Peyer's patch (tissue), 4 donors: Measurements from ENCODE around the gene BAG3. TPM values are rescaled to one million over a fixed set of nuclear protein-coding genes. Genes with fewer than 3 reads are reported as not detected.
"Not testable (repeated sequence)": the region's sequence is repeated elsewhere in the genome, so short reads cannot be mapped to it uniquely, and the experiment has no call there.

Experiments used
- DNase-seq, 3 donors: peaks; one replicate each; pipeline ENCODE4 v3.0.0-alpha.2; 2017 to 2019
- H3K27ac ChIP-seq, 4 donors: fragments of 200-600 bp; sonication (generic); one replicate each; pipeline ENCODE4 v1.5.1; 2016 to 2019
- H3K27me3 ChIP-seq, 2 donors: fragments of 200-600 bp; sonication (generic); one replicate each; pipeline ENCODE4 v1.5.1; 2019
- H3K36me3 ChIP-seq, 3 donors: fragments of 200-600 bp; sonication (generic); one replicate each; pipeline ENCODE4 v1.5.1; 2016 to 2019
- H3K4me1 ChIP-seq, 4 donors: fragments of 200-600 bp; sonication (generic); one replicate each; pipeline ENCODE4 v1.5.1; 2016 to 2019
- H3K4me3 ChIP-seq, 4 donors: fragments of 200-600 bp; sonication (generic); 1 replicate in 3 of 4; 2 replicates in 1 of 4; pipeline ENCODE4 v1.5.1; 2016 to 2019; ENCODE audit warnings: mild to moderate bottlenecking in 1 of 4
- H3K9me3 ChIP-seq, 4 donors: fragments of 200-600 bp; sonication (generic); one replicate each; pipeline ENCODE4 v1.5.1; 2016 to 2019; ENCODE audit warnings: mild to moderate bottlenecking in 1 of 4
- CTCF ChIP-seq, 6 experiments: fragments of 450-650 bp in 4 of 6; fragments of 200-600 bp in 2 of 6; sonication (generic) in 1 of 6; IDR thresholded peaks; one replicate each; pipeline ENCODE4 v1.5.1; 2017 to 2019; ENCODE audit warnings: antibody characterized with exemption in 6 of 6, mild to moderate bottlenecking in 3 of 6, moderate library complexity in 1 of 6
- POLR2A ChIP-seq, 2 donors: fragments of 450-650 bp; IDR thresholded peaks; one replicate each; pipeline ENCODE4 v1.5.1; 2017; ENCODE audit warnings: antibody characterized with exemption in 2 of 2, mild to moderate bottlenecking in 2 of 2, moderate library complexity in 2 of 2
- total RNA-seq, 4 donors: library from RNA; depleted of rRNA; stranded (reverse); fragments of >200 nt; gene quantifications; one replicate each; pipeline ENCODE4 v1.1.0, GENCODE V29; 2016

Gene BAG3
- total RNA-seq, 4 donors from 2014 or later: 14.9 to 26.4 (median 19.8) TPM

GRCh38 chr10:119611433-119611832 is 39.7 kb upstream of the BAG3 start:
- H3K9me3 ChIP-seq: no peaks in the 10 kb centered on the region
- no peak for TF ChIP-seq CTCF (IDR thresholded peaks at IDR 0.05)
- TF ChIP-seq POLR2A (IDR thresholded peaks at IDR 0.05): no peak
- H3K4me3 ChIP-seq: no peak overlapping the region
- no peaks in the 10 kb centered on the region for H3K27me3 ChIP-seq
- DNase-seq: no peak
- H3K27ac ChIP-seq: no peak overlapping the region
- no peaks in the 10 kb centered on the region for H3K4me1 ChIP-seq
- H3K36me3 ChIP-seq: no peaks in the 10 kb centered on the region

- H3K9me3 ChIP-seq: no peaks in the 10 kb centered on the region
- no peak overlapping the region for H3K4me3 ChIP-seq
- H3K27me3 ChIP-seq: no peaks in the 10 kb centered on the region
- no peak for DNase-seq
- no peak overlapping the region for H3K27ac ChIP-seq
- no peak for TF ChIP-seq POLR2A (IDR thresholded peaks at IDR 0.05)
- TF ChIP-seq CTCF (IDR thresholded peaks at IDR 0.05): no peak
- no peaks in the 10 kb centered on the region for H3K4me1 ChIP-seq
- no peaks in the 10 kb centered on the region for H3K36me3 ChIP-seq
These were observed 37.4 kb upstream of the BAG3 start for GRCh38 chr10:119613741-119614140.

- no peak overlapping the region for H3K4me3 ChIP-seq
- TF ChIP-seq CTCF (IDR thresholded peaks at IDR 0.05): no peak
- TF ChIP-seq POLR2A (IDR thresholded peaks at IDR 0.05): no peak
- no peaks in the 10 kb centered on the region for H3K36me3 ChIP-seq
- DNase-seq: no peak
- no peaks in the 10 kb centered on the region for H3K9me3 ChIP-seq
- no peak overlapping the region for H3K27ac ChIP-seq
- no peaks in the 10 kb centered on the region for H3K27me3 ChIP-seq
- H3K4me1 ChIP-seq: no peaks in the 10 kb centered on the region
These were observed 36.5 kb upstream of the BAG3 start for GRCh38 chr10:119614686-119615085.

DNA sequence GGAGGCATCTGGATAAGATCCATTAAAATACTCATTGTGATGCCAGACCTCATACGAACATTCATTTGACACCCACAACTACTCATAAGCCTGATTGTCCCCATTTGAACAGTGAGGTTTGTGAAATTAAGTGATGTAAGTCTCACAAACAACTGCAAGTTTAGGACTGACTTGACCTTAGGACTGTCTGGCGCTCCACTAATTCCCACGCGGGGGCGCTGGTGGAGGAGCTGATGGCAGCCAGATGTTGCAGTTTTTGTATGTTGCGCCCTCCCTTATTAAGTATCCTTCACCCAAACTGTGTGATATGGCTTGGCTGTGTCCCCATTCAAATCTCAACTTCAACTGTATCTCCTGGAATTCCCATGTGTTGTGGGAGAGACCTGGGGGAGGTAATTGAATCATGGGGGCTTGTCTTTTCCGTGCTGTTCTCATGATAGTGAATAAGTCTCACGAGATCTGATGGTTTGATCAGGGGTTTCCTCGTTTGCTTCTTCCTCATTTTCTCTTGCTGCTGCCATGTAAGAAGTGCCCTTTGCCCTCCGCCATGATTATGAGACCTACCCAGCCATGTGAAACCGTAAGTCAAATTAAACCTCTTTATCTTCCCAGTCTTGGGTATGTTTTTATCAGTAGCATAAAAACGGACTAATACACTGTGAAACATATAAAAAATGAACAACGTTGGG is 34.2 kb upstream of the BAG3 start:
- no peak for DNase-seq
- H3K27ac ChIP-seq: no peak overlapping the region
- H3K4me3 ChIP-seq: no peak overlapping the region
- TF ChIP-seq POLR2A (IDR thresholded peaks at IDR 0.05): no peak
- TF ChIP-seq CTCF (IDR thresholded peaks at IDR 0.05): peak in 1 of 6 experiments; percentile 12
- H3K27me3 ChIP-seq: no peaks in the 10 kb centered on the region
- no peaks in the 10 kb centered on the region for H3K4me1 ChIP-seq
- H3K9me3 ChIP-seq: no peaks in the 10 kb centered on the region
- no peaks in the 10 kb centered on the region for H3K36me3 ChIP-seq

DNA sequence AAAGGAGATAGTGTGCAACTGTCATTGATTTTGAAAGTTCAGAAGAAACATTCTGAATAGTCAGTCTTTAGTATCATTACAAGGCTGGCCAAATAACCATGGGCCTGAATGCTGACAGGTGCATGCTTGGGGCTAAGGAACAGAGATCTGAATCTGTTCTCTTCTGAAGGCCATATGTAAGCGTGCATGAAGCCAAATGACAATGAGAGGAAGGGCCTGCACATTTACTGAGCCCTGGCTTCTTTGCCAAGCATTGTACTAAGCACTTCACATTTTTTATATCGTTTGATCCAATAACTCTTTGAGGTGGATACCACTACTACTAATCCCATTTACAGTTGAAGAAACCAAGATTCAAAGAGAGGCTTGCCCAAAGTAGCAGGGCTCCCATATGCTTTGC is 32.0 kb upstream of the BAG3 start:
- no peaks in the 10 kb centered on the region for H3K27me3 ChIP-seq
- no peak for DNase-seq
- H3K4me1 ChIP-seq: no peaks in the 10 kb centered on the region
- H3K9me3 ChIP-seq: no peaks in the 10 kb centered on the region
- no peak overlapping the region for H3K4me3 ChIP-seq
- no peak overlapping the region for H3K27ac ChIP-seq
- TF ChIP-seq POLR2A (IDR thresholded peaks at IDR 0.05) (no peak), CTCF (IDR thresholded peaks at IDR 0.05) (no peak)
- no peaks in the 10 kb centered on the region for H3K36me3 ChIP-seq

GRCh38 chr10:119619811-119620210 is 31.4 kb upstream of the BAG3 start:
- not testable (repeated sequence) for H3K27me3 ChIP-seq, H3K4me1 ChIP-seq, H3K36me3 ChIP-seq, H3K4me3 ChIP-seq, DNase-seq, H3K27ac ChIP-seq, H3K9me3 ChIP-seq
